Activated CD8-positive, alpha-beta memory T cell treated with anti-CD3 and anti-CD28 coated beads for 24 hours (primary cell): ENCODE data around the gene ZNF431.
"Not testable (repeated sequence)": the region's sequence is repeated elsewhere in the genome, so short reads cannot be mapped to it uniquely, and the experiment has no call there.

Experiments
- DNase-seq: peaks from one replicate; pipeline ENCODE4 v3.0.0-alpha.2; 2020

Gene ZNF431

DNA sequence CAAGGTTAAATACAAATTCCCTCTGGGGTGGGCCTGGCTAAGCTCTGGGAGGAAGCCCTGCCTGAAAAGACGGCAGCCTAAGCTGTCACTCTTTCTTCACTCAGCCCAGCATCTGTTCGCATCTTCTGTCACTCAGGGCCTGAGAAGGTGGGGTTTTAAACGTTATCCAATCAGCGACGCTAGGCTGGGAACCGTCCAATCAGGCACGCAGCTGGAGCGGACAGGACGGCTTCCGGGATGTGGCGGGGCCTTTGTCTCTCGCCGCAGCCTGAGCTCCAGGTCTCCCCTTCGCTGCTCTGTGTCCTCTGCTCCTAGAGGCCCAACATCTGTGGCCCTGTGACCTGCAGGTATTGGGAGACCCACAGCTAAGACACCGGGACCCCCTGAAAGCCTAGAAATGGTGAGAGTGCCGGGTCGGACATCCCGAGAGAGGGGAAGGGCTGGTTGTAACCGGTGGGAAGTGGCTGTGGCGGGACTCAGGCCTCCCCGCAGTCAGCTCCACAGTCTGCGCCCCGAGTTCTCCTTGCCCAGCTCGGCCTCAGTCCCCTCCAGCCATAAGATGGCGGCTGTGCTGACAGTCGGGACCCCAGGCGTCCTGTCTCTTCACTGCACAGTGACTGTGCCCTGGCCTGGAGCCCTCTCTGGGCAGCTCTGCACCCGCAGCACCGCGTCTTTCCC, at the start of gene ZNF431:
ZNF431 (plus strand) TSS at position 254 of the 678 bp plus-strand sequence; CDS start at position 398, 144 bp downstream.
- DNase-seq = peak; percentile 90

DNA sequence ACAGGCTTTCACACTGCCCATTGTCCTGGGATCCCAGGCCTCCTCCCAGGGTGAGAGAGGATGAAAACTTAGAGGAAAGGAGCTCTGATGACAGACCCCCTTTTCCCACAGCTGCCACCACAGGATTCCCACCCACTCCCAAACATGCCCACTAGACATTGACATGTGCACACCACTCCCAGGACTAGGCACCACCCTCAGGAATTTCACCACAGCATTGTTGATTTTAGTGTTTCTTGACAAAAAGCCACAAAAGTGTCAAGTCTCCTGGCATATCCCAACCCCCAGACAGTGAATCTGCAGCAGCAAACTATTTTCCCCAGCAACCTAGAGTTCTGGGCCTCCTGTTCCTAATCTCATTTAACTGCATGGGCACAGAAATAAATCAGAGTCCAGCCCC, 49.7 kb upstream of the ZNF431 start:
- no peak for DNase-seq

DNA sequence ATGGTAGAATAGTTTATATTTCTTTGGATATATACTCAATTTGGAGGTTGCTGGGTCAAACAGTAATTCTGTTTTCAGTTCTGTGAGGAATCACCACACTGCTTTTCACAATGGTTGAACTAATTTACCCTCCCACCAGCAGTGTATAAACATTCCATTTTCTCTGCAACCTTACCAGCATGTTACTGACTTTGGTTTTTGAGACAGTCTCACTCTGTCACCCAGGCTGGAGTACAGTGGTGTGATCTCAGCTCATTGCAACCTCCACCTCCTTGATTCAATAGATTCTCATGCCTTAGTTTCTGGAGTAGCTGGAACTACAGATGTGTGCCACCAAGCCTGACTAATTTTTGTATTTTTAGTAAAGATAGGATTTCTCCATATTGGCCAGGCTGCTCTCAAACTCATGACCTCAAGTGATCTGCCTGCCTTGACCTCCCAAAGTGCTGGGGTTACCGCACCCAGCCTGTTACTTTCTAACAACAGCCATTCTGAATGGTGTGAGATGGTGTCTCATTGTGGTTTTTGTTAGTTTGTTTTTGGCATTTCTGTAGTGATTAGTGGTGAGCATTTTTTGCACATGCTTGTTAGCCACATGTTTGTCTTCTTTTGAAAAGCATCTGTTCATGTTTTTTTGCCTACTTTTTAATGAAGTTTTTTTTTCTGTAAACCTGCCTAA, 47.4 kb upstream of the ZNF431 start:
- DNase-seq = no peak

DNA sequence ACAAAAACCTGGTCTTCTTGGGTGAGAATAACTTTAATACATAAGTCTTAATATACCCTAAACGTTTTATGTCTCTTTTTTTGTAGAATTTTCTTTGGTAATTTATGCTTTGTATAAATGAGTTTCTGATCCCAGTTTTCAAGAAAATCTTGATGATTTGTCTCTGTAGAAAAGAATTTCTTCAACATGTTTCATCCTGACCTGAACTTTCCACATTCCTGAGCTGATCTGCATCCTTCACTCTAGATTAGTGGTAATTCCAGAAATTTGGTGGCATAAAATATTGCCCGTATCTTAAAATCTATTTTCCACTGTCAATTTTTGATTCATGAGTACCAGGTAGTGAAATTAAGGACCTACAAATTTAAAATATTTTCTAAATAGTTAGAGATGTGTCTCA, 43.5 kb upstream of the ZNF431 start:
- DNase-seq = no peak

DNA sequence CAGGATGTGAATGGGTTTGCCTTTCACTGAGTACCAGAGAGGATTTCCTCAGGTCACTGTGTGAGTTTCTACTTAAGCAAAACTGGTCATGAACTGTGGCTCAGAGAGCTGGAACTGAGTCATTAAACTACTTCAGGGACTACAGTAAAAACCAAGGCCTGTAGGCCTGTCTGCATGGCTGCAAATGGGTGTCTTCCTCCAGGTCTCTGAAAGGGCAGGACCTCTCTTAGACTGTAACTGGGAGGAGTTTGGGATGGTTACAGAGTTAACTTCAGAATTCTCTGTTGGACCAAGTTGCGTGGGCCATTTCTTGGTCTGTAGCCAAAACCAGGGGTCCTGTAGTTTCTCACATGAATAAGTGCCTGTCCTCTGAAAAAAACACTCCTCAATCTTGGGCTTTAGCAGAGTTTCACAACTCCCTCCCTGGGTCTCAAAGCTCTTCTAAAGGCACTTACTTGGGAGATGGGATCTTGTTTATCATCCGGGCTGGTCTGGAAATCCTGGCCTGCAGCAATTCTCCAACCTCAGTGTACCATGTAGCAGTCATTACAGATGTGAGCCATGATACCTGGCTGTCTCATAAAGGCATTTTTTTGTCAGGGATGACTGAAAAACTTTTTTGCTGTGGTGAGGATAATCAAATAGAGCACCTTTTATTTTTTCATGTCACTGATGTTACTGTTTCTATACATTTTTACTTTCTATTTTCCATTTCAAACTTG, 40.2 kb upstream of the ZNF431 start:
- DNase-seq = no peak

DNA sequence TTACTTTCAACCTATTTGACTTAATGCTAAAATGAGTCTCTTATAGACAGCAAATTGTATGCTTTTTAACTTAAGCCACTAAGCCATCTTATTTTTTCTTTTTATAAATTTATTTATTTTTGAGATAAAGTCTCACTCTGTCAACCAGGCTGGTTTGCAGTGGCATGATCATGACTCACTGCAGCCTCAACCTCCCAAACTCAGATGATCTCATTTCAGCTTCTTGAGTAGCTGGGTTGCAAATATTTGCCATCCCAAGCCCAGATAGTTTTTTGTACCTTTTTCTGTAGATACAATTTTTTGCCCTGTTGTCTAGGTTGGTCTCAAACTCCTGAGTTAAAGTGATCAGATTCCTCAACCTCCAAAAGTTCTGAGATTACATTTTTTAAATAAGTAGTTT, 32.7 kb upstream of the ZNF431 start:
- no peak for DNase-seq

DNA sequence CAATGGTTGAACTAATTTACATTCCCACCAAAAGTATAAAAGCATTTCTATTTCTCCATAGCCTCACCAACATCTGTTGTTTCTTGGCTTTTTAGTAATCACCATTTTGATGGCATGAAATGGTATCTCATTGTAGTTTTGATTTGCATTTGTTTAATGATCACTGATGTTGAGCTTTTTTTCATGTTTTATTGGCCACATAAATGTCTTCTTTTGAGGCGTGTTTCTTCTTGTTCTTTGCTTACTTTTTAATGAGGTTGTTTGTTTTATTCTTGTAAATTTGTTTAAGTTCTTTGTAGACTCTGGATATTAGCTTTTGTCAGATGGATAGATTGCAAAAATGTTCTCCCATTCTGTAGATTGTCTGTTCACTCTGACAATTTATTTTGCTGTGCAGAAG, 31.7 kb upstream of the ZNF431 start:
- DNase-seq = no peak

DNA sequence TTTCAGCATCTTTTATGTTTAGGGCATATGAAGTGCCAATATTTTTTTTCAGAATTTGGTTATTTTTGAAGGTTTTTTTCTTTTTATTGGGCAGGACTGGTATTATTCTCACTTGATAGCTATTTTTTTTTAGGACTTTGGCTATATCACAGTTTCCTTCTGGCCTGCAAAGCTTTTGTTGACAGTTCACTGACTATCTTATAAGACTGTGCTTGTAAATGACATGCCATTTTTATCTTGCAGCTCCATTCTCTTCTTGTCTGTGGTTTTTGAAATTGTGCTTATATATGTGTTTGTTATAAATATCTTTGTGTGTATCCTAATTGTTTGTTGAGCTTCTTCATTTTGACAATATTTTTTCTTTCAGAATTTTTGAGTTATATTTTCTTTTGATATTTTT, 26.4 kb upstream of the ZNF431 start:
- no peak for DNase-seq

DNA sequence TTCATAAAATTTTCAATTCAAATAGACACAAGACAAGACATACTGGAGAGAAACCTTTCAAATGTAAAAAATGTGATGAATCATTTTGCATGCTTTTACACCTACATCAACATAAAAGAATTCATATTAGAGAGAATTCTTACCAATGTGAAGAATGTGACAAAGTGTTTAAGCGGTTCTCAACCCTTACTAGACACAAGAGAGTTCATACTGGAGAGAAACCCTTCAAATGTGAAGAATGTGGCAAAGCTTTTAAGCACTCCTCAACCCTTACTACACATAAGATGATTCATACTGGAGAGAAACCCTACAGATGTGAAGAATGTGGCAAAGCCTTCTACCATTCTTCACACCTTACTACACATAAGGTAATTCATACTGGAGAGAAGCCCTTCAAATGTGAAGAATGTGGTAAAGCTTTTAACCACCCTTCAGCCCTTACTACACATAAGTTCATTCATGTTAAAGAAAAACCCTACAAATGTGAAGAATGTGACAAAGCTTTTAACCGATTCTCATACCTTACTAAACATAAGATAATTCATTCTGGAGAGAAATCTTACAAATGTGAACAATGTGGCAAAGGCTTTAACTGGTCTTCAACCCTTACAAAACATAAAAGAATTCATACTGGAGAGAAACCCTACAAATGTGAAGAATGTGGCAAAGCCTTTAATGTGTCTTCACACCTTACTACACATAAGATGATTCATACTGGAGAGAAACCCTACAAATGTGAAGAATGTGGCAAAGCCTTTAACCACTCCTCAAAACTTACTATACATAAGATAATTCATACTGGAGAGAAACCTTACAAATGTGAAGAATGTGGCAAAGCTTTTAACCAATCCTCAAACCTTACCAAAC, 24.6 kb upstream of the ZNF431 start:
- DNase-seq = no peak

DNA sequence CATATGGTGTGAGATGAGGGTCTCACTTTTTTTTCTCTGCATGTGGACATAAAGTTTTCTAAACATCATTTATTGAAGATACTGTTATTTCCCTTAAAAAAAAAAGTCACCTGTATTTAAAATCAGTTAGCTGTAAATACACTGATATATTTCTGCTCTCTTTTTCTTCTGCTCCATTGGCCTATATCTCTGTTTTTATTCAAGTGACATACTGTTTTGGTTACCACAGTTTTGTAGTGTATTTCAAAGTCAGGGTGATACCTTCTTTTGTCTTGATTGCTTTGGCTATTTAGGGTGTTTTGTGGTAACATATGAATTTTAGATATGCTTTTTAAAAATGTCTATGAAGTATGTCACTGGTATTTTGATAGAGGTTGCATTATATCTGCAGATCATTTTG, 15.8 kb upstream of the ZNF431 start:
- no peak for DNase-seq

DNA sequence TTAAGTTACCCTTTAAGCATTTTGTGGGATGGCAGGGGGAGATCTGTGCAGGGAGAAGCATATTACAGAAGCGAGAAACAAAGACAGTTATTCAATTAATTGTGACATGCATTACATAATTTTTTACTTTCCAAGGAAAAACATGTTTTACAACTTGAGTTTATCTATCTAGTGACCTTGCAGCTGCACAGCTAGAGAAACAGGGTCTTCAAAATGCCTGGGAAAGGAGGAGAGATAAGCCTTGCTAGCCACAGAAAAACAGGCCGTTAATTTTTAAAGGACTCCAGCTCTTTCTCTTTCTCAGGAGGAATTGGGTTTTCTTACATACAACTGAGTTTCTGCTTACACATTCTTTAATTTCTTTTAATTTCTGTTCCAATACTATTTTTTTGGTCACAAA, 14.8 kb upstream of the ZNF431 start:
- DNase-seq = no peak

DNA sequence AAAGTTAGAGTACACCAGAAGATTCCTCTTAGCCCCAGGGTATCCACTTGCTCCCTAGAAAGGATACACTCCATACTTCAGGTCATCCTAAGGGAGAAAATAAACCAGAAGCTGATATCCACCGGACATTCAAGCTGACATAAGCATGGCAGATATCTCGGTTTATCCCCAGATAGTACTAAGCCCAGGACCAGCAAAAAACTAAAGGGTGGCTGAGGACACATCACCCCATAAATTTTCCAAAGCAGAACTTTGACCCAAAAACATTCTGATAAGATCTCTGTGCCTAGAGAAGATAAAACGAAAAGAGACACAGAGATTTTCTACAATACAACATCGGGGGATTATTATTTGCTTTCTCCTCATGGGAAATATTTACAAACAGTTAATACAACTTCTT, 13.9 kb upstream of the ZNF431 start:
- no peak for DNase-seq

DNA sequence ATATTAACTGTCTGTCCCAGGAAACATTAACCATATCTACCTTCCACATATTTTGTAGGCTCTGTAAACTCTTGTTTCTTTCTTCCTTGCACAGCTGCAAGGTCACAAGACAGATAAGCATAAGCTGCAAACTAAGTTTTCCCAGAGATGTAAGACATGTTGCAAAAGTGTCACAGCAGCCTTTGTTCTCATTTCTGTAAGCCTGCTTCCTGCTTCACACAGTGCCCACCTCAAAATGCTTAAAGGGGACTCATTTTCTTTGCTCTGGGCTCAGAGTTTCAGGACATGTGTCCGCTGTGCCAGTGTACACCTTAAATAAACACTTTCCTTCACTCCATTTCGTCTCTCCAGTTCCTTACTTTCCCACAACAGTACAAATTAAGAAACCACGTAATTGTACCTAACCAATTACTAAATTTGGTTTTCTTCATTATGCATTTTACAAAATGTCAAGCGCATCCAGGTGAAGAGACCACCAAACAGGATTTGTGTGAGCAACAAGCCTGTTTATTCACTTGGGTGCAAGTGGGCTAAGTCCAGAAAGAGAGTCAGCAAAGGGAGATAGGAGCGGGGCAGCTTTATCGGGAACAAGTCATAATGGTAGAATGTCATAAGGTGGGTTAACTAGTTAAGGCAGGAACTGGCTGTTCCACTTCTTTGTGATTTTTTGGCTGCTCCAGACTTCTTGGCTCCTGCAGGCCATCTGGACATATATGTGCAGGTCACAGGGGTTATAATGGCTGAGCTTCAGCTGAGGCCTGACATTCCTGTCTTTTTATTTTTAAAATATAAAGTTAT, 12.7 kb upstream of the ZNF431 start:
- DNase-seq = no peak

DNA sequence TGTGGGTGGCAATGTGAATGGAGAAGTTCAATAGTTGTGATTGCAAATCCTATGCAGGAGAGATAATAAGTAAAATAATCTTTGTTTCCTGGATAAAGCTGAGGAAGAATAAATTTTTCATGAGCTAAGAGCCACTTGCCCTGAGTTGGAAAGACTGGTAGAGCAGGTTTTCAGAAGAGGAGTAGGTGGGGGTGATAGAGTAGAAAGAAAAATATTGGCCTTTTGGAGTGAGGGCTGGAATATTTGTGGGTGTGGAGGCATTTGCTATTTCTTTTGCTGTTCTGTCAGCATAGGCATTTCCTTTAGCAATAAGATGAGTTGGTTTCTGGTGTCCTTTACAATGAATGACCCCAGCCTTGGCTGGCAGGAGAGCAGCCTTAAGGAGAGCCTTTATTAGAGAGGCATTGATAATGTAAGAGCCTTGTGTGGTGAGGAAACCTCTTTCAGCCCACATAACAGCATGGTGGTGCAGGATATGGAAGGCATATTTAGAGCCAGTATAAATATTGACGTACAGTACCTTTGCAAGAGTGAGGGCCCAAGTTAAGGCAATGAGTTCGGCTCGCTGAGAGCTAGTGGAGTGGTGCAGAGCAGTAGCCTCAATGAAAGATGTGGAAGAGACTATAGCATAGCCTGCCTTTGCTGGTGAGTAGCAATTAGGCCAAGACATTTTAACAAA, 11.6 kb upstream of the ZNF431 start:
- no peak for DNase-seq

DNA sequence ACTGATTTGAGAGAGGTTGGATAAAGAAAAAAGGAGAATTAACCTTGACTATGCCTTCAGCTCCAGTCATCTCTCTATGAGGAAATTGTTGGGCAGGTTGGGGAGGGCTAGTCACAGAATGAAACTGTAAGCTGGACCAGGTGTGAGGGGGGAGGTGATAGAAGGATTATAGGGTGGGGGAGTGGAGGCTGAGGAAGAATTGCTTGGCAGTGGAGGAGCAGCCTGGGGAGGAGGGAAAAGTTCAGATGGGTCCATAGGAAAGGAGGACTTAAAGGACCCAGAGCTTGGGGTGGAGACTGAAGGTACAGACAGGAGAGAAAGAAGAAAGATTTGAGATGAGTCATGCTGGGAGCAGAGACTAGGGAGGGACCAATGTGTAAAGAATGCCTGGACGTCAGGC, 8.2 kb upstream of the ZNF431 start:
- DNase-seq = no peak

DNA sequence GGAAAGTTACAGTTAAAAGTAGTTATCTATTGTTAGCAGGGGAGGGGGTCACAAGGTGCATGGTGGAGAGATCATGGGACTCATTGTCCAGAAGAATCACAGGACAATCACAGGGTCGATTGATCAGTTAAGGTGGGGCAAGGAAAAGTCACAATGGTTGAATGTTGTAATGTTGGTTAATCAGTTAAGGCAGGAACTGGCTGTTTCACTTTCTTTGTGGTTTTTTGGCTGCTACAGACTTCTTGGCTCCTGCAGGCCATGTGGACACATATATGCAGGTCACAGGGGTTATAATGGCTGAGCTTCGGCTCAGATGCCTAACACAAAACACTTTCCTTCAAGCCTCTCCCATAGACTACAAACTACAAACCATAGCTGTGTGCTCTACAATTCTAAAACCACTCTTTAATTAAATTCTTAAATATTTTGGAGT, 6.9 kb upstream of the ZNF431 start:
- no peak for DNase-seq

DNA sequence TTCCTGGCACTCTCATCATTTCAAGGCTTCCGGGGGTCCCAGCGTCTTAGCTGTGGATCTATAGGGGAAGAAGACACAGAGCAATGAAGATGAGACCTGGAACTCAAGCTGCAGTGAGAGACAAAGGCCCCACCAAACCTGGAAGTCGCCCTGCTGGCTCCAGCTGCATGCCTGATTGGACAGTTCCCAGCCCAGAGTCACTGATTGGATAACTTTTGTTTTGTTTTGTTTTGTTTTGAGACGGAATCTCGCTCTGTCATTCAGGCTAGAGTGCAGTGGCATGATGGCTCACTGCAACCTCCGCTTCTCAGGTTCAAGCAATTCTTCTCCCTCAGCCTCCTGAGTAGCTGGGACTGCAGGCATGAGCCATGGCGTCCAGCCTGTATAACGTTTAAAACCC, 6.4 kb upstream of the ZNF431 start:
- DNase-seq = no peak

DNA sequence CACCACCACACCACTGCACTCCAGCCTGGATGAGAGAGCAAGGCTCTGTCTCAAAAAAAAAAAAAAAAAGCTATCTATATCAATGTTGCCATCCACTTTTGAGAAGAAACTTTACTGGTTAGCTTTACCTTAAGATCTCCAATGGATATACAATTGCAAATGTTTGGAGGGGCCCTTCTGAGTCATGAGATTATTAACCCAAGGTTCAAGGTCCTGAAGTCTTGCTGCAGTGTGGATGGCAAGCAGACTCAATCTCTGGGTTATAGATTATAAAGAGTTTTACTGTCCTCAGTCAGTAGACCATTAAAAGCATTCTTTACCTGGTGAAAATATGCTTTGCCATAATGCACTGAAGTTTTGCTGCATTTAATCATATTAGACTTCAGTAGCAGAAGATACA, 3.7 kb upstream of the ZNF431 start:
- DNase-seq = no peak

DNA sequence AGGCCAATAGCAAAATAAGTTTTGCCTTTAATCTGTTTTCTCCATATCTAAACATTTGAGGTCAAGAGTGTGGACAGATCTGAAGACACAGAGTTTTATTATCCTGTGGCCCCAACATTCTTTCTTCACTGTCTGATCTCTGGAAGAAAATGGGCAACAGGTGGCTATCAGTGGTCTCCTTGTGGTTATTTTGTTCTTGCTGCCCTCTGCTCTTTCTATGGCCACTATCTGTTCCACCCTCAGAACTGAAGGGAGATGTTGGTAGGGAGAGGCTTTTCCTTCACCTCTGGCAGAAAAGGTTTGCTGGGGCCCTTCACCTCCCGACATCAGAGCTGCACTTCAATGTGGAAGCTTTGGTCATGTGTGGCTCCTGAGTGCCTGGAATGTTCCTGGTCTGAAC, 834 bp upstream of the ZNF431 start:
- DNase-seq = not testable (repeated sequence)

DNA sequence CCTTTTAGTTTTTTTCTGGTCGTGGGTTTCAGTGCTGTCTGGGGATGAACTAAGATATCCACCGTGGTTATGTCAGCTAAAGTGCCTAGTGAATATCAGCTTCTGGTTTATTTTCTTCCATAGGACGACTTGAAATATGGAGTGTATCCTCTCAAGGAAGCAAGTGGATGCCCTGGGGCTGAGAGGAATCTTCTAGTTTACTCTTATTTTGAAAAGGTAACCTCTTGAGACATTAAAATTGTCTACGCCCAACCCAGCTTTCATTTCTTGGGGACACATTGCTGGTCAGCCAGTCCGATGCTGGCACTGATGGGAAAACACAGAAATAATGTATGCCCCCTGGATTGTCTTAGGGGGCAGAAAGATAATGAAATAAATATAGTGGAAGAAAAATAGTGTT, 1.6 kb downstream of the ZNF431 start:
- DNase-seq = no peak

DNA sequence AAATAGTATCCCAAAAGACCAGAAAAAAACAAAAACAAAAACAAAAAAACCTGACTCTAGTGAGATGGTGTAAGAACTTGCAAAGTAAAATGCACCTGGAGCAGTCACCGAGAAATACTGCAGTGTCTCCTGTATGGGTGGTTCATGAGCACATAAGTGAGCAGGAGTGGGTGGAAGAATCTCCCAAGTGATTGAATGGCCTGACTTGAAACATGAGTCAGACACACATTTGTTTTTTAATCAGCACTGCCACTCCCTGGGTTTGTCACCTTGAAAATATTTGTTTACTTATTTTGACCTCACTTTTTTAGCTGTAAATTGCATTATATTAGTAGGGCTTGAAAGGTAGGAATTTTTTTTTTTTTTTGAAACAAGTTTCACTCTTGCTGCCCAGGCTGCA, 2.0 kb downstream of the ZNF431 start:
- no peak for DNase-seq

DNA sequence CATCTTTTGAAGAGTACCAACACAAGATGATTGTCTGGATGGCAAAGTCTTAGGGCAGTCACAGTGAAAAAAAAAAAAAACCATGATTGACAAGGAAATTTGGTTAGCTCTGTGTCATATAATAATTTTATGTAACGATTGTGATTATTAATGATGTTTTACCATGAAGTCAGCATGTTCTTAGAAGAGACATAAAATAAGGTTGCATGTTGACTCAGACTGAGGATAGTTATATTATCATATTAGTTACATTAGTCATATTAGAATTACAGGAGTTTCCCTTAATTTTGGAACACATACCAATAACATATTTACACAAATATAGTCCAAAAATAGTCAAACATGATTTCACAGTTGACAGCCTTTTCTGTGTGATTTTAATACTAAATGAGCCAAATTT, 5.7 kb downstream of the ZNF431 start:
- no peak for DNase-seq
